GM18951 (cell line): Measurements from ENCODE around the gene MNAT1.
"Not testable (repeated sequence)": the region's sequence is repeated elsewhere in the genome, so short reads cannot be mapped to it uniquely, and the experiment has no call there.

ENCODE experiments used
- POLR2A ChIP-seq: IDR thresholded peaks from 4 replicates; pipeline ENCODE4 v1.6.1; 2011; ENCODE audit warnings: mild to moderate bottlenecking; ENCODE audit not compliant: insufficient read length, insufficient read depth; ENCODE audit errors: extremely low read depth
- in situ Hi-C: fragments of 300-500 bp; cut with MboI; formaldehyde crosslinking; loops from one replicate; pipeline ENCODE4 v1.12.0; 2022; ENCODE audit warnings: low sequenced_read_pairs, mixed read lengths, inconsistent platforms; ENCODE audit not compliant: unreplicated experiment

MNAT1 gene

DNA sequence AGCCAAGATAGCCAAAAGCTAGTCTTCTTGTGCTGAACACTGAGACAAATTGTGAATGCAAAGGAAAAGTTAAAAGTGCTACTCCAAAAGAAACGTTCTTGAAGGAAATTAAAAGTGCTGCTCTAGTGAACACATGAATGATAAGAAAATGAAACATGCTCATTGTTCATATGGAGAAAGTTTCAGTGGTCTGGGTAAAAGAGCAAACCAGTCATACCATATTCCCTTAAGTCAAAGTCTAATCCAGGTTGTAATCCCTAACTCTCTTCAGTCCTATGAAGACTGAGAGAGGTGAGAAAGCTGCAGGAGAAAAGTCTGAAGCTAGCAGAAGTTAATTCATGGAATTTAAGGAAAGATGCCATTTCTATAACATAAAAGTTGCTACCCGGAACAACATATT, 121.5 kb downstream of the MNAT1 start:
- no peak for TF ChIP-seq POLR2A
- in situ Hi-C loops = no loop called here

DNA sequence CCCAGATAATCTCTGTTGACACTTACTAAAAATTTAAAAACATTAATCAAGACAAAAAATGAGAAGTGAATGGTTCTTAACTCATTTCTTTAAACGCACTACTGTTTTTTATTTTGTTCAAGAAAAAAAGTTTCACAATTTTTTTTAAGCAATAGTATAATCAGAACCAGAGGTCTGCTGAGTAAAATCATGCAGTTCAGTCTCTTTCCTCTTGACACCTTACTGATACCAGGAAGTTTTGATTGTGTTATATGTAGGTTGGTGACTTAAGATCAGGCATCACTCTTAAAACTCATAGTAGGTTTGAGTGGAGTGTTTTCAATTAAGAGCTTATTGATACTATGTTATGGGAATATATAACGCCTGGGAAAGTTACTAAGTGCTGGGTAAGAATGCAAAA, 125.0 kb downstream of the MNAT1 start:
- TF ChIP-seq POLR2A = no peak
- in situ Hi-C loops = no loop called here

DNA sequence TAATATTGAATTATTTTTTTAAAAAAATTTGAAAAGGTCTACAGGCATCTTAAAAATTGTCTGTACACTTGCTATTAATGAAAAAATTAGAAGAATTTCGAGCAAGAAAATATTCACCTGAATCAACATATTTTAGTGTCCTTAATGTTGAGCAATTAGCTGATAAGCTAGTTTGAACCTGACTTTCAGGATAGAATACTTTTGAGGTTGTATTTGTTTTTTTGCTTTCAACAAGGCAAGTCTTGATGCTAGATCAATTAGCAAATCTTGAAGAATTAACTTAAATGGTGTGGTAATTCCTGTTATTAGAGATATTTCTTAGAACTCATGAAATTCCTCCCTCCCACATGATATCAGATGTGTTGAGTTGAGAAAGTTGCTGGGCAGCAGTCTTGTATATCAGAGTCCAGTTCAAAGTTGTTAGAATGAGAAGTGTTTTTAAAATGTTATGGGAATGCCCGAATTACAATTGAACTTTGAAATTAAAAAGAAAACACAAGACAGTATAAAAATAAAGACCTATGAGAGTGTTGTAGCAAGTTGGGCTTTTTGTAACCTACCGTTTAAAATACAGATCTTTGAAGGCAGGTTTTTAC, 127.1 kb downstream of the MNAT1 start:
- in situ Hi-C loops = no loop called here
- no peak for TF ChIP-seq POLR2A

DNA sequence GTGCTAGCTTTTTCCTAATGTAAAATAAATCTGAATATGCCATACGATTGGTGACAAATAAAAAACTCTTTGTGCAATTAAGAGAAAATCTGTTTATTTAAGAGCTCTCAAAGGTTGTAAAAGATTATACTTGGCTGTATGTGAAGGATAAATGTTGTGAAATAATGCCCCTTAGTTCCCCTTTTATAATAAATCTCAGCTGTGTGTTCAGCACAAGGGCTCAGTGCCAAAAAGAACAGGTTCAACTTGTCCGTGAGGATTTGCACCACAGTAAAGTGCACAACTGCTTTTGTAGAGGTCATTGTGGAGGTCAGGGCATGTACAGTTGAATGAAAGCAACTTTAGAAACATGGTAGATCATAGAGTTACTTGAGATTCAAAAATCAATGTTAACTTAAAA, 127.7 kb downstream of the MNAT1 start:
- no peak for TF ChIP-seq POLR2A
- in situ Hi-C loops = no loop called here

DNA sequence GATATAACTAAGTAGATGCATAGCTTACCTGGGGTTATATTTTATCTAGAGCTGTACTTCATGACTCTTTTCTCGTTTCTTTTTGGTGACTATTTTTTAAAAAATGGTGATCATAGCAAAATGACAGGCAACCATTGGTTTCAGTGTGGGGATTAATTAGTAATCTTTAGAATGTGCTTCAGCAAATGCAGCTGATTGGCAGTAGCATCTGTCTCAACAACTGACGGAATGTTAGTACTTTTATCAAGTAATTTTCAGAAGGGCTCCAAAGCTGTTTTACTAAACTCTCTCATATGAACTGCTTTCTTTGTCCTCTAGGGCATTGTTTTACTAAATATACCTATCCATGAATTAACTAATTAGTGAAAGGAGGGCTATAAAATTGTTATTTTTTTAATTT, 128.7 kb downstream of the MNAT1 start:
- TF ChIP-seq POLR2A = no peak
- in situ Hi-C loops = no loop called here

DNA sequence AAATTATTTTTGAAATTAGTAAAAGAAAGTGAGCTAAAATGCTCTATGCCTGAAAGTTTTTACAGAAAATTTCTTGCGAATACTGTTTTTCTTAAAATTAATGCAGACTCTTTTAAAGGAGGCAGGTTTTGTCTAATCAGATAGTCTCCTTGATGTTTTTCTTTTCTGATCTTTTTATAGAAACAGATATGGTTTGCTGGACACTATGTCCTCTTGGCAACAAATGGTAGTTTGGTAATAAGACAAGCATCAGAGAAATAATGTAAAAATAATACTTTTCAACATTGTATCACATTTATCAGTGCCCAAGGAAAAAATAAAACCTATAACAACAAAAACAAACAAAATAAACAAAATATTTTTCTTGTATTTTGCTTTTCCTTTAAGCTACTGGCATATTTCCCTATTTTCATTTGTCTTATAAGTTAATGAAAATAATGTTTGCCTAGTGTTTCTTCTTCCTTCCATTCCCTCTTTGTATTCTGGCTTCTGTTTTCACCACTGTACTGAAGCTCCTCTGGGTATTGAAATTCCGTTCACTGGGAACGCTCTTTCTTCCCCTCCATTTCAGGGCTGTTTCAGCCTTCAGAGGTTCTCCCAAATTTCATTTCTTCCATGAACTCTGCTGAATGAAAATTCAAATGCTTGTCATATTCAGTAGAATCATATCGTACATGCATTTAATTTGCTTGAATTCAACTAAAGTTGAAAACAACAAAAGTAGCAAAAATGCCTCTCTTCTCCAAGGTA, 131.0 kb downstream of the MNAT1 start:
- in situ Hi-C loops = no loop called here
- no peak for TF ChIP-seq POLR2A

DNA sequence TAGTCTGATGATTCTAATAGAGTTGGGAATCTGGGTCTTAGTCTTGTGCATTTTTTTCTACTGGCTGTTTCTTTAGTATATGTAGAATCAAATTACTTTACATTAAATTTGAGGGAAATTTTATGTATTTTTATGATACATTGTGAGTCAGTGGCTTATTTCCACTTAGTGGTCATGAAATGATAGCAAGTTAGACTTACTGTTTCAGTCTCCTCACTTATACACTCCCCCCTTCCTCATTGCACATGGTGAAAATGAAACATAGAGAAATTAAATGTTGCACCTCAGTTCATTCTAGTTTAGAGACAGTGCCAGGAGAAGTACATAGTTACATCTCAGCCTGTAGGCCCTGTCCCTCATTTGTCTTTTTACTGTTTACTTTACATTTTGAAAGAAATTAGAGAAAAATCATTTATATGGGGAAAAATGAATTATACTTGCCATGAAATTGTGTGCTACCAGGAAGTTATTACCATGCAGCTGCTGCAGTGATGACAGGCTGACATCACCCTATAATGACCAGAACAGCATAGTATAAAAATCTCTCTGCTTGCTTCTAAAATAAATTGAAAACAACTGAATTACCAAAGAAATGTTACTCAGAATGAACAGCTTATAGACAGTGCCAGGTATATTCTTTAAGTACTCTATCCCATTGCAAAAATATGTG, 133.1 kb downstream of the MNAT1 start:
- TF ChIP-seq POLR2A = no peak

DNA sequence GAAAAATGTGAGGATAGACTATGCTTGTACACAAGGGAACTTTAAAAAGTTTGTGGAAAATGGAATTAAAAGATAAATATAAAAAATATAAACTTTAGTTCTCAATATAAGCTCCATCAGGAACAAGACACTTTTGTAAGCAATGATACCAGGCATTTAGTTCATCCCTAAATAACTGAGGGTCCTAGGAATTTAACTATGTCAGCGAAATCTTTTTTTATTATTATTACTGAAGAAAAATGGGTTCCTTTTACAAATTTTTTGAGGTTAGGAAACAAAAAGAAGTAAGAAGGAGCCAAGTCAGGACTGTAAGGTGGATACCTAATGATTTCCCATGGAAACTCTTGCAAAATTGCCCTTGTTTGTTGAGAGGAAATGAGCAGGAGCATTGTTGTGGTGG, 143.6 kb downstream of the MNAT1 start:
- in situ Hi-C loops = no loop called here
- no peak for TF ChIP-seq POLR2A

More for the DNA sequence above, 133.1 kb downstream of the MNAT1 start:
- in situ Hi-C loops = no loop called here

DNA sequence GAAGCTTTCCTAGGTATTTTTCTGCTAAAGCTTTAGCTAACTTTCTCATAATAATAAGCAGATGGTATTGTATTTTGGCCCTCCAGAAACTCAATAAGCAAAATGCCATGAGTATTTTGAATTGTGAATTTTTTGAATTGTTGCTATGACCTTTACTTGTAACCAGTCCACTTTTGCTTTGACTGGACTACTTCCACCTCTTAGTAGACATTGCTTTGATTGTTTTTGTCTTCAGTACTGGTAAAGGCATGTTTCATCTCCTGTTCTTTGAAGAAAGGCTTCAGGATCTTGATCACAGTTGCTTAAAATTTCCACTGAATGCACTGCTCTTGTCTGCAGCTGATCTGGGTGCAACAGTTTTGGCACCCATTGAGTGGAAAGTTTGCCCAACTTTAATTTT, 144.0 kb downstream of the MNAT1 start:
- TF ChIP-seq POLR2A = no peak
- in situ Hi-C loops = no loop called here

DNA sequence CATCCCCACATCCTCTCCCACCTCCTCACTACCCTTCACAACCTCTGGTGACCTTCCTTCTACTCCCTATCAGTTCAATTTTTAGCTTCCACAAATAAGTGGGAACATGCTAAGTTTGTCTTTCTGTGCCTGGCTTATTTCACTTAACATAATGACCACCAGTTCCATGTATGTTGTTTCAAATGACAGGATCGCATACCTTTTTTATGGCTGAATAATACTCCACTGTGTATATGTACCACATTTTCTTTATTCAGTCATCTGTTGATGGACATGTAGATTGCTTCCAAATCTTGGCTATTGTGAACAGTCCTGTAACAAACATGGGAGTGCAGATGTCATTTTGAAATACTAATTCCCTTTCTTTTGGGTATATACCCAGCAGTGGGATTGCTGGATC, 147.7 kb downstream of the MNAT1 start:
- no peak for TF ChIP-seq POLR2A
- in situ Hi-C loops = no loop called here

DNA sequence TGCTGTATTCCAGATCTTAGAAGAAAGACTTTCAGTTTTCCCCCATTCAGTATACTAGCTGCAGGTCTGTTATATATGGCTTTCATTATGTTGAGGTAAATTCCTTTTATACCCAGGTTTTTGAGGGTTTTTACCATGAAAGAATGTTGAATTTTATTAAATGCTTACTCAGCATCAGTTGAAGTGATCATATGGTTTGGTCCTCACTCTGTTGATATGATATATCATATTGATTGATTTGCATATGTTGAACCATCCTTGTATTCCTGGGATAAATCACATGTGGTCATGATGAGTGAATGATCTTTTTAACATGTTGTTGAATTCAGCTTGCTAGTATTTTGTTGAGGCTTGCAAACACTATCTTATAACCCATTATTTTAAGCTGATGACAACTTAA, 149.6 kb downstream of the MNAT1 start:
- no peak for TF ChIP-seq POLR2A
- in situ Hi-C loops = no loop called here

DNA sequence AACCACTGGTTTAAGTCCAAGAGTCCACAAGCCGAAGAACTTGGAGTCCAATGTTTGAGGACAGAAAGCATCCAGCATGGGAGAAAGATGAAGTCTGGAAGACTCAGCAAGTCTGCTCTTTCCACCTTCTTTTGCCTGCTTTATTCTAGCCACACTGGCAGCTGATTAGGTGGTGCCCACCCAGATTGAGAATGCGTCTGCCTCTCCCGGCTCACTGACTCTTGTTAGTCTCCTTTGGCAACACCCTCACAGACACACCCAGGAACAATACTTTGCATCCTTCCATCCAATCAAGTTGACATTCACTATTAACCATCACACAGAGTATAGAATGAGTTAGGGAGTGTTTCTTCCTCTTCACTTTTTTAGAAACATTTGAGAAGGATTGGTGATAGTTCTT, 156.1 kb downstream of the MNAT1 start:
- in situ Hi-C loops = not testable (repeated sequence)

DNA sequence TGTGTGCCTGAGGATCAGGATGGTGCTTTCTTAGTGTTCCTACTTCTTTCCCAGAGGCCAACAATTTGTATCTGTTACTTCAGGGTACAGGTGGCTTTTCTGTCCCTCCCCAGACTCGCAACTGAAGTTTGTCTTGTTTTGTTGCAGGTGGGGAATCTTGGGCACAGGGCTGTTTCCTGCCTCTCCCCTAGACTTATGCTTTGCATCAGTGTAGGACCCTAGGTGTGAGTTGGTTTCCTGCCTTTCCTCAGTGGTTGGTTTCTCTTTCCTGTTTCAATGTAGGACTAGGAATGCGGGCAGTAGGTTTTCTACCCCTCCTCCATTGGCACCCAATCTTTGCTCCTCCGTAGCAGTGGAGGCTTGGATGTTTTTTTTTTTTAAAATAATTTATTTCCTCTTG, 159.3 kb downstream of the MNAT1 start:
- in situ Hi-C loops = no loop called here
- TF ChIP-seq POLR2A = no peak

DNA sequence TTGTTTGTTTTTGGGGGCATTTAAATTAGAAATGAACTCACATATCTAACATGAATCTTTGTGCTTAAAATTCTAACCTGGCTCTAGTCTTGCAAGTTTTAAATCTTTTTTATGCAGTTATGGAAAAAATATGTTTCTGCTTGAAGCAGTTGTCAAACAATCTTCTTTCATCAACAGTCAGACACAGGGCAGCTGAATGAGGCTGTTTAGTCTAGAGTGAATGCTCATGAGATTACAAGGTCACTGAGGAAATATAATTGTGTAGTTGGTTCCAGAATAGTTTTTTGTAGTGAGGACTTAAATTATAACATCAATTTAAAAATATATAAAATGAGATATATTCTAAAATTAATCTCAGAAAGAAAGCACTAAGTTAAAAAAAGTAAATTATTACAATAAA, 169.8 kb downstream of the MNAT1 start:
- in situ Hi-C loops = no loop called here

More for the DNA sequence above, 169.8 kb downstream of the MNAT1 start:
- TF ChIP-seq POLR2A = no peak
